Transverse colon (tissue), 3 donors: ENCODE data around the gene EIF4EBP2.

Experiments
- POLR2A ChIP-seq: fragments of 450-650 bp; IDR thresholded peaks from one replicate; pipeline ENCODE4 v1.6.1; 2016; ENCODE audit warnings: antibody characterized with exemption, mild to moderate bottlenecking, moderate library complexity
- POLR2AphosphoS5 ChIP-seq, 3 donors: sonication (generic); formaldehyde crosslinking; IDR thresholded peaks; one replicate each; pipeline ENCODE4 v1.6.1; 2016; ENCODE audit warnings: antibody characterized with exemption in 3 of 3

- no peak for TF ChIP-seq POLR2A
- TF ChIP-seq POLR2AphosphoS5 (IDR thresholded peaks at IDR 0.05): no peak
These were observed 73.8 kb downstream of the EIF4EBP2 start for GRCh38 chr10:70477661-70478162.
